Gastrocnemius medialis (tissue), 4 donors: ENCODE results near the gene SMARCD2.

Experiments
- CTCF ChIP-seq, 5 experiments: fragments of 450-650 bp in 3 of 5; fragments of 200-600 bp in 2 of 5; sonication (generic) in 2 of 5; IDR thresholded peaks in 4 of 5; conservative IDR thresholded peaks in 1 of 5; 1 replicate in 4 of 5; 2 replicates in 1 of 5; pipeline ENCODE4 v1.5.1; 2016 to 2019; ENCODE audit warnings: antibody characterized with exemption in 5 of 5, mild to moderate bottlenecking in 3 of 5, moderate library complexity in 3 of 5
- POLR2A ChIP-seq, 2 donors: fragments of 450-650 bp; IDR thresholded peaks; one replicate each; pipeline ENCODE4 v1.6.1; 2017; ENCODE audit warnings: antibody characterized with exemption in 2 of 2, mild to moderate bottlenecking in 2 of 2, moderate library complexity in 2 of 2

GRCh38 chr17:63881935-63882601 is 39.6 kb upstream of the SMARCD2 start, which contains the start of gene GH2:
- TF ChIP-seq CTCF (IDR thresholded peaks at IDR 0.05 in 4 of 5, conservative IDR thresholded peaks at IDR 0.05 in 1 of 5): peak; percentile 17 to 68 (median 55)
- no peak for TF ChIP-seq POLR2A (IDR thresholded peaks at IDR 0.05)
